ENCODE data around the gene IKZF2. TPM values are rescaled to one million over a fixed set of nuclear protein-coding genes. Genes with fewer than 3 reads are reported as not detected.

IKZF2 gene
- total RNA-seq, 1 experiment from 2014 or later: 5.2 TPM

GRCh38 chr2:213015387-213016165 lies 135.8 kb downstream of the IKZF2 start:
- H3K27ac ChIP-seq (ENCODE audit: low read length): no peak overlapping the region
- no peaks in the 10 kb centered on the region for H4K20me1 ChIP-seq (ENCODE audit: low read length)
- DNase-seq (no peak), ATAC-seq (no peak)
- POLR2A ChIA-PET (ENCODE audit: unreplicated experiment): no interaction called here
- H3K27me3 ChIP-seq (ENCODE audit: low read length): no peaks in the 10 kb centered on the region
- H3K9me2 ChIP-seq (replicated peaks; ENCODE audit: low read length): no peaks in the 10 kb centered on the region
- TF ChIP-seq EZH2 (IDR thresholded peaks at IDR 0.05; ENCODE audit: low read length, unreplicated experiment) (no peak), CTCF (conservative IDR thresholded peaks at IDR 0.05; ENCODE audit: low read depth, low read length) (no peak), EZH2phosphoT487 (IDR thresholded peaks at IDR 0.05; ENCODE audit: borderline replicate concordance, low read length) (no peak)
- CTCF ChIA-PET: no interaction called here
- intact Hi-C loops (cut with micrococcal nuclease): no loop called here
- H3K9me3 ChIP-seq (ENCODE audit: low read length): no peaks in the 10 kb centered on the region
- no peaks in the 10 kb centered on the region for H3K36me3 ChIP-seq (ENCODE audit: low read depth, low read length)
- H3K4me3 ChIP-seq (ENCODE audit: low read length): no peak overlapping the region
- H3K9ac ChIP-seq (ENCODE audit: low read length): no peak overlapping the region
- no TSS peak for BruUV-seq (replicated peaks)
- no peak overlapping the region for H2AFZ ChIP-seq (ENCODE audit: low read length)
- H3K79me2 ChIP-seq (ENCODE audit: low read length): no peaks in the 10 kb centered on the region
- no peaks in the 10 kb centered on the region for H3F3A ChIP-seq (ENCODE audit: low read length, unreplicated experiment)
- no peak overlapping the region for H3K4me2 ChIP-seq (ENCODE audit: low read length)
- no peaks in the 10 kb centered on the region for H3K4me1 ChIP-seq (ENCODE audit: insufficient read depth, low read length)

DNA sequence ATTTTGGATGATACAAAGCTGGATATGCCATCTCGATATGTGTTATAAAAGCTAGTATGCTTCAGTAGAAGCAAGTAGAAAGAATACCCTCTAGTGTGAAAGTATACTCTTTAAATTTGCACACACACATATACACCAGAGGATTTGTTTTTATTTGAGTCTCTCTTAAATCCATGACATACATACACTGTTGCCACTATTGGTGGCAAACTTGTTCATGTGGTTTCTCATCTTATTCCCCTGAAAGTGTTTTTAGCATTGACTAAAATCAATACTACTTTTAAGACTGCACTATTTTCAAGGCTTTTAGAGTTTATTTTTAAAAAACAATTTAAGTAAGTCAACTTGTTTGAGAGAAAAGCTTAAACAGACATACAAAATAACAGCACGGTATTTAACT lies 137.4 kb downstream of the IKZF2 start:
- H3K27me3 ChIP-seq (ENCODE audit: low read length): no peaks in the 10 kb centered on the region
- no peak for DNase-seq
- TF ChIP-seq EZH2 (IDR thresholded peaks at IDR 0.05; ENCODE audit: low read length, unreplicated experiment) (no peak), EZH2phosphoT487 (IDR thresholded peaks at IDR 0.05; ENCODE audit: borderline replicate concordance, low read length) (no peak), CTCF (conservative IDR thresholded peaks at IDR 0.05; ENCODE audit: low read depth, low read length) (no peak)
- no peak overlapping the region for H3K9ac ChIP-seq (ENCODE audit: low read length)
- H3K36me3 ChIP-seq (ENCODE audit: low read depth, low read length): no peaks in the 10 kb centered on the region
- H3K4me3 ChIP-seq (ENCODE audit: low read length): no peak overlapping the region
- no peaks in the 10 kb centered on the region for H3F3A ChIP-seq (ENCODE audit: low read length, unreplicated experiment)
- no peaks in the 10 kb centered on the region for H3K79me2 ChIP-seq (ENCODE audit: low read length)
- POLR2A ChIA-PET (ENCODE audit: unreplicated experiment): interaction anchor here (0.6 kb wide), 1 partner anchor 101 kb away, joined by 4 read pairs; no protein-coding TSS in a partner anchor
- CTCF ChIA-PET: no interaction called here
- H2AFZ ChIP-seq (ENCODE audit: low read length): no peak overlapping the region
- intact Hi-C loops (cut with micrococcal nuclease): no loop called here
- no peaks in the 10 kb centered on the region for H3K9me3 ChIP-seq (ENCODE audit: low read length)
- H3K9me2 ChIP-seq (replicated peaks; ENCODE audit: low read length): no peaks in the 10 kb centered on the region
- no peak for ATAC-seq
- H4K20me1 ChIP-seq (ENCODE audit: low read length): no peaks in the 10 kb centered on the region
- no peak overlapping the region for H3K4me2 ChIP-seq (ENCODE audit: low read length)
- BruUV-seq (replicated peaks): no TSS peak
- H3K27ac ChIP-seq (ENCODE audit: low read length): no peak overlapping the region
- no peaks in the 10 kb centered on the region for H3K4me1 ChIP-seq (ENCODE audit: insufficient read depth, low read length)

DNA sequence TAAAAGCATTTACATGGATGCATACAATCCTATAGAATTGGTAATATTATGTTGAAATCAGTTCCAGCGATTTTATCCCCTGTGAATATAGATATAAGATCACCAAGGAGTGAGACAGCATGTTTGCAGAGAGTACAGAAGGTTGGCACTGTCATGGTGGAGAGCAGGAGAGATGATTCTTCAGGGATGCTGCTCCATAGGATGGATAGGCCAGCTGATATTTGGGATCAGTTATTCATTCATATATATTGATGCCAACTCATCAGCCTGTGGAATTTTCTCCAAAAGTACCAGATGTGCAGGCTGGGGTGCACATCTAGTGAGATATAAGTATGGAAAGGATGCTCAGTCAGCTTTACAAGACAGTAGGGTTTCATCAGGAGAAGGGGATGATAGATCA lies 139.9 kb downstream of the IKZF2 start:
- ChIA-PET CTCF (no interaction called here), POLR2A (ENCODE audit: unreplicated experiment) (no interaction called here)
- no peak overlapping the region for H2AFZ ChIP-seq (ENCODE audit: low read length)
- no peaks in the 10 kb centered on the region for H3K4me1 ChIP-seq (ENCODE audit: insufficient read depth, low read length)
- no peaks in the 10 kb centered on the region for H3F3A ChIP-seq (ENCODE audit: low read length, unreplicated experiment)
- H3K9me2 ChIP-seq (replicated peaks; ENCODE audit: low read length): no peaks in the 10 kb centered on the region
- H3K79me2 ChIP-seq (ENCODE audit: low read length): no peaks in the 10 kb centered on the region
- H3K36me3 ChIP-seq (ENCODE audit: low read depth, low read length): no peaks in the 10 kb centered on the region
- no TSS peak for BruUV-seq (replicated peaks)
- ATAC-seq: no peak
- TF ChIP-seq CTCF (conservative IDR thresholded peaks at IDR 0.05; ENCODE audit: low read depth, low read length) (no peak), EZH2phosphoT487 (IDR thresholded peaks at IDR 0.05; ENCODE audit: borderline replicate concordance, low read length) (no peak), EZH2 (IDR thresholded peaks at IDR 0.05; ENCODE audit: low read length, unreplicated experiment) (no peak)
- no peak for DNase-seq
- H3K27me3 ChIP-seq (ENCODE audit: low read length): no peaks in the 10 kb centered on the region
- no peak overlapping the region for H3K4me2 ChIP-seq (ENCODE audit: low read length)
- no peak overlapping the region for H3K9ac ChIP-seq (ENCODE audit: low read length)
- no peaks in the 10 kb centered on the region for H4K20me1 ChIP-seq (ENCODE audit: low read length)
- no peak overlapping the region for H3K27ac ChIP-seq (ENCODE audit: low read length)
- intact Hi-C loops (cut with micrococcal nuclease): no loop called here
- H3K4me3 ChIP-seq (ENCODE audit: low read length): no peak overlapping the region
- no peaks in the 10 kb centered on the region for H3K9me3 ChIP-seq (ENCODE audit: low read length)

Data from PC-3 (cell line).